IMR-90 (cell line): ENCODE measurements around the gene FAM83E.

Source experiments
- RFX5 ChIP-seq: IDR thresholded peaks from 2 replicates; pipeline ENCODE4 v1.8.0; 2012; ENCODE audit warnings: low read depth, mild to moderate bottlenecking, low read length, moderate library complexity
- TF ChIP-seq, protein P1 (sequence below): conservative IDR thresholded peaks from 2 replicates; pipeline ENCODE4 v1.5.1; 2012; ENCODE audit warnings: mild to moderate bottlenecking, low read depth, low read length, improper control_type of control experiment

DNA sequence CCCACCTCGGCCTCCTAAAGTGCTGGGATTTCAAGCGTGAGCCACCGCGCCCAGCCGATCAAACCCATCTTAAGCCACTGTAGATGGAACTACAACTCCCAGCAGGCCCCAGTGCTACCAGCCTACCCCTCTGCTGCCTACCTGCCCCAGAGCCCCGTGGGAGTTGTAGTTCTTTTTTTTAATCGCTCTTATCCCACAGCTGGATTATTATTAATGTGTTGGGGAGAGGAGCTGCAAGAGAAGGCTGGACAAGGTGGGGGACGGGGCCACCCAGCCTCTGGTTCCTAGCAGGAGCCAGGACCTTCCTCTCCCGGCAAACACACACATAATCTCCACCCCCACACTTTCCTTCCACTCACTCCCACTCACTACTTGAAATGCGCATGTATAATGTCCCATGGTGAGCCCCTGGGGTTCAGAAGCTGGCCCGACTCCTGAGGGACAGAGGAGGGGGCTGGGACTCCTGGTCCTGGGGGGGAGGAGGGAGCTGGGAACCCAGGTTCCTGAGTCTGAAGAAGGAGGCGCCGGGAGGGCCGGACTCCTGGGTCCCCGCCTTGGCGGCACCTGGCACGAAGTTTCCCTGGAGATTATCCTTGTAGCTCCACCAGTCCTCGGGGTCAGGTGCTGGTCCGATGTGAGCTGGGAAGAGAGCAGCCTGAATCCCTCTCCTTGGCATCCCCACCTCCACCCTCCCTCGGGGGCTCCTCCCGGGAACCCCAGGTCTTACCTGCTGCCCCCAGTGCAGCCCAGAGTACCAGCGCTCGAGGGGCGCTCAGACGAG lies 30.2 kb upstream of the FAM83E start:
- TF ChIP-seq, protein P1, sequence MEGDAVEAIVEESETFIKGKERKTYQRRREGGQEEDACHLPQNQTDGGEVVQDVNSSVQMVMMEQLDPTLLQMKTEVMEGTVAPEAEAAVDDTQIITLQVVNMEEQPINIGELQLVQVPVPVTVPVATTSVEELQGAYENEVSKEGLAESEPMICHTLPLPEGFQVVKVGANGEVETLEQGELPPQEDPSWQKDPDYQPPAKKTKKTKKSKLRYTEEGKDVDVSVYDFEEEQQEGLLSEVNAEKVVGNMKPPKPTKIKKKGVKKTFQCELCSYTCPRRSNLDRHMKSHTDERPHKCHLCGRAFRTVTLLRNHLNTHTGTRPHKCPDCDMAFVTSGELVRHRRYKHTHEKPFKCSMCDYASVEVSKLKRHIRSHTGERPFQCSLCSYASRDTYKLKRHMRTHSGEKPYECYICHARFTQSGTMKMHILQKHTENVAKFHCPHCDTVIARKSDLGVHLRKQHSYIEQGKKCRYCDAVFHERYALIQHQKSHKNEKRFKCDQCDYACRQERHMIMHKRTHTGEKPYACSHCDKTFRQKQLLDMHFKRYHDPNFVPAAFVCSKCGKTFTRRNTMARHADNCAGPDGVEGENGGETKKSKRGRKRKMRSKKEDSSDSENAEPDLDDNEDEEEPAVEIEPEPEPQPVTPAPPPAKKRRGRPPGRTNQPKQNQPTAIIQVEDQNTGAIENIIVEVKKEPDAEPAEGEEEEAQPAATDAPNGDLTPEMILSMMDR, result no peak
- no peak for TF ChIP-seq RFX5
